Caki2 (cell line): ENCODE results near the gene C5. TPM values are rescaled to one million over a fixed set of nuclear protein-coding genes. Genes with fewer than 3 reads are reported as not detected.

Source experiments
- DNase-seq: peaks from one replicate; pipeline ENCODE4 v3.0.0-alpha.2; 2015; ENCODE audit warnings: low read depth
- in situ Hi-C: cut with HindIII; loops from 2 replicates; pipeline ENCODE4 v1.10.0; 2016; ENCODE audit warnings: low sequenced_read_pairs, low pct_unique_long_range_greater_than_20kb, mixed read lengths
- total RNA-seq: library from RNA; depleted of rRNA; stranded (reverse); fragments of >200 nt; shearing (Covaris generic); gene quantifications from 2 replicates; pipeline ENCODE4 v1.2.3, GENCODE V29; 2014; ENCODE audit warnings: low replicate concordance; rRNA removed

C5 gene
- total RNA-seq, 1 experiment from 2014 or later: 1.9 TPM

GRCh38 chr9:120904978-120905301 lies 145.1 kb downstream of the C5 start:
- in situ Hi-C loops: no loop called here
- DNase-seq: no peak

DNA sequence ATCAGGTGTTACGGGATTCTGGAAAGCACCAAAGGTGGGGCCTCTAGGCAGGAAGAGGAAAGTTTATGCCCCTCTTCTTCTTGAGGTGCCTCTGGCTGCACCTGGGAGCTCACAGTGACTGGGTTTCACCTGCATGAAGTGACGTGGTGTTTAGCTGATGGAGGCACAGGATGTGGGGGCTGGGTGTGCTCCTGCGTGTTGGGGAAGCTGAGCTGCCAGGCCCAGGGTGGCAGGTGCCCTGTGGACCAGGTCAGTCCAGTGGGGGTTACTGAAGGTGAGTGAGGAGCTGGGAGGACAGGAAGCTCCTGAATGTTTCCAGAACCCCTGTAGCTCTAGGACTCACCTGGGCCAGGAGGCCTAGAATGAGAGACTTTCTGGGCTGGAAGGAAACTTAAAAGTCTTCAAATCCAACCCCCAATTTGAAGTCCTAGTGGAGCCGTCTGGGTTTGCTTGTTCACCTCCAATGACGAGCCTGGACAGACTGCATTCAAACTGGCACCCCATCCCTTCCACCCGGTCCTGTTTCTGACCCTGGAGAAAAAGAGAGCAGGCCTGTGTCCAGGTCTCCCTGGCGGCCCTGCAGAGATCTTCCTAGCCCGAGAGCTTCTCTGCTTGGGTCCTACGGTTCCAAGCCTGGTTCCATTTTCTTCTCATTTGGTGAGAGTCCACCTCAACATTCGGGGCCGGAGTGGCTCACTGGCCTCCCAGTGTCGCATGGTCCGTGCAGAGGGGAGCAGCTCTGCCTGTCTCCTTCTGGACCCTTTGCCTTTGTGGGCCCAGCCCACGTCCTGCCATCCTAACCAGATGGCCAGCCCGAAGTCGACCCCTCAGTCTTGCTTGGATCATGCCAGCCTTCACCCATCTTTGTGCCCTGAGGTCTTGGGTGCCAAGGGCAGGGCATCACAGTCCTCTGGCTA lies 145.8 kb downstream of the C5 start:
- in situ Hi-C loops: no loop called here
- no peak for DNase-seq

GRCh38 chr9:120902569-120903535 lies 147.2 kb downstream of the C5 start:
- in situ Hi-C loops: no loop called here
- no peak for DNase-seq

Other genes with a start within 250 kb of the C5 start
- 22.2 and 29.2 TPM in 2 replicates for gene PSMD5, start 207.4 kb downstream of the C5 start, total RNA-seq
- 15.6 and 47.7 TPM in 2 replicates for gene PHF19, start 173.1 kb downstream of the C5 start, total RNA-seq
- 4.3 and 5.0 TPM in 2 replicates for gene TRAF1, start 123.5 kb downstream of the C5 start, total RNA-seq
- gene CNTRL, start 24.7 kb upstream of the C5 start, total RNA-seq: 1.7 and 21.5 TPM in 2 replicates
- gene RAB14, start 151.6 kb upstream of the C5 start, total RNA-seq: 19.0 and 19.2 TPM in 2 replicates
- gene GSN, start 217.9 kb upstream of the C5 start, total RNA-seq: 8.7 and 13.8 TPM in 2 replicates